DMS114 treated with DMSO at 0.1 percent for 48 hours (cell line): ENCODE data around the gene LMNA.
"Not testable (repeated sequence)": the region's sequence is repeated elsewhere in the genome, so short reads cannot be mapped to it uniquely, and the experiment has no call there.

ENCODE experiments used
- DNase-seq: peaks from one replicate; lab custom pipeline; 2025; ENCODE audit not compliant: unreplicated experiment; lab: John Stamatoyannopoulos, UW

LMNA gene

GRCh38 chr1:156114101-156114918, at the start of gene LMNA:
LMNA (plus strand) TSS chr1:156114711; CDS start chr1:156114919, 208 bp downstream.
- DNase-seq: peak; percentile 74

GRCh38 chr1:156065212-156065611, 49.3 kb upstream of the LMNA start:
- no peak for DNase-seq

- DNase-seq: no peak
Measured at GRCh38 chr1:156065871-156066270, 48.6 kb upstream of the LMNA start.

- no peak for DNase-seq
Measured at GRCh38 chr1:156067262-156067661, 47.2 kb upstream of the LMNA start.

GRCh38 chr1:156069490-156070455, 44.7 kb upstream of the LMNA start:
- DNase-seq: no peak

GRCh38 chr1:156070548-156070947, 44.0 kb upstream of the LMNA start:
- no peak for DNase-seq

- DNase-seq: not testable (repeated sequence)
Measured at GRCh38 chr1:156071332-156071816, 43.1 kb upstream of the LMNA start.

GRCh38 chr1:156072251-156072650, 42.3 kb upstream of the LMNA start:
- no peak for DNase-seq

- no peak for DNase-seq
Measured at GRCh38 chr1:156073110-156073687, 41.3 kb upstream of the LMNA start.

- DNase-seq: no peak
Measured at GRCh38 chr1:156073740-156074139, 40.8 kb upstream of the LMNA start.

- no peak for DNase-seq
Measured at GRCh38 chr1:156074661-156075060, 39.9 kb upstream of the LMNA start.

- DNase-seq: no peak
Measured at GRCh38 chr1:156075162-156075561, 39.3 kb upstream of the LMNA start.

- no peak for DNase-seq
Measured at GRCh38 chr1:156075775-156076204, 38.7 kb upstream of the LMNA start.

- DNase-seq: no peak
Measured at GRCh38 chr1:156076609-156077429, 37.7 kb upstream of the LMNA start.

- DNase-seq: no peak
Measured at GRCh38 chr1:156077430-156077760, 37.1 kb upstream of the LMNA start.

GRCh38 chr1:156078728-156079127, 35.8 kb upstream of the LMNA start:
- no peak for DNase-seq

GRCh38 chr1:156079762-156080161, 34.7 kb upstream of the LMNA start:
- no peak for DNase-seq

- DNase-seq: no peak
Measured at GRCh38 chr1:156080241-156080862, 34.2 kb upstream of the LMNA start.

- DNase-seq: no peak
Measured at GRCh38 chr1:156080863-156081179, 33.7 kb upstream of the LMNA start.

- DNase-seq: no peak
Measured at GRCh38 chr1:156081180-156081916, 33.2 kb upstream of the LMNA start.
